CD4-positive, alpha-beta T cell (primary cell): ENCODE measurements around the gene LRRC8D. TPM values are rescaled to one million over a fixed set of nuclear protein-coding genes. Genes with fewer than 3 reads are reported as not detected.

Experiments used
- ATAC-seq: fragments of 200-7000 bp; cut with Tn5 transposase; one replicate; pipeline ENCODE4 v1.10.0; 2022; ENCODE audit warnings: mild to moderate bottlenecking; ENCODE audit not compliant: poor library complexity
- CTCF ChIA-PET: fragments of 350-600 bp; sonication (Branson Sonifier 250); formaldehyde crosslinking; loops from one replicate; lab custom pipeline; 2021; ENCODE audit warnings: antibody characterized with exemption, inconsistent platforms; lab: Charles Lee
- POLR2A ChIA-PET: fragments of 350-600 bp; sonication (Branson Sonifier 250); formaldehyde crosslinking; loops from one replicate; lab custom pipeline; 2021; ENCODE audit warnings: antibody characterized with exemption, inconsistent platforms; lab: Charles Lee
- DNase-seq, 14 experiments: peaks; one replicate each; pipeline ENCODE4 v3.0.0-alpha.2; 2013 to 2020; ENCODE audit warnings: mixed read lengths in 2 of 14
- H3K27ac ChIP-seq, 2 donors: one replicate each; pipeline versions ENCODE4 v1.5.1 to v1.7.0; 2013; ENCODE audit warnings: low read length in 2 of 2, low read depth in 1 of 2, mild to moderate bottlenecking in 1 of 2
- H3K27me3 ChIP-seq, 2 experiments: 1 replicate in 1 of 2; 2 replicates in 1 of 2; pipeline versions ENCODE4 v1.6.1 to v1.7.0; 2013; ENCODE audit warnings: low read length in 2 of 2, control low read depth in 1 of 2, mild to moderate bottlenecking in 1 of 2, moderate library complexity in 1 of 2; ENCODE audit not compliant: insufficient read depth in 2 of 2, control insufficient read depth in 1 of 2
- H3K36me3 ChIP-seq: one replicate; pipeline ENCODE4 v1.6.1; 2013; ENCODE audit warnings: low read length, control low read depth; ENCODE audit not compliant: insufficient read depth
- H3K4me1 ChIP-seq: one replicate; pipeline ENCODE4 v1.6.1; 2013; ENCODE audit warnings: low read length, control low read depth; ENCODE audit not compliant: insufficient read depth
- H3K4me3 ChIP-seq: one replicate; pipeline ENCODE4 v1.5.1; 2013; ENCODE audit warnings: mild to moderate bottlenecking, low read length, moderate library complexity
- H3K9me3 ChIP-seq, 2 experiments: 1 replicate in 1 of 2; 2 replicates in 1 of 2; pipeline versions ENCODE4 v1.6.1 to v1.7.0; 2013; ENCODE audit warnings: low read length in 2 of 2, mild to moderate bottlenecking in 2 of 2, control low read depth in 1 of 2, moderate library complexity in 1 of 2; ENCODE audit not compliant: control insufficient read depth in 1 of 2, insufficient read depth in 1 of 2
- H3K27ac Mint-ChIP-seq: one replicate; pipeline ENCODE4 v1.8.0; 2020; ENCODE audit warnings: mixed read lengths
- H3K27me3 Mint-ChIP-seq: one replicate; pipeline ENCODE4 v1.8.0; 2021; ENCODE audit warnings: mixed read lengths
- H3K36me3 Mint-ChIP-seq: one replicate; pipeline ENCODE4 v1.8.0; 2021; ENCODE audit warnings: low read depth, mixed read lengths
- H3K4me1 Mint-ChIP-seq: one replicate; pipeline ENCODE4 v1.8.0; 2021; ENCODE audit warnings: low read depth, mixed read lengths
- H3K4me3 Mint-ChIP-seq: one replicate; pipeline ENCODE4 v1.8.0; 2020; ENCODE audit warnings: mild to moderate bottlenecking, mixed read lengths
- H3K9me3 Mint-ChIP-seq: one replicate; pipeline ENCODE4 v1.8.0; 2020; ENCODE audit warnings: mixed read lengths
- intact Hi-C, 2 experiments: fragments of 100-400 bp; cut with DNase I in 1 of 2; cut with micrococcal nuclease in 1 of 2; formaldehyde crosslinking; loops; one replicate each; pipeline versions ENCODE4 v1.15.1 to v1.9.0; 2023 to 2025; cut with DNase I, micrococcal nuclease
- total RNA-seq, 174 experiments: library from RNA in 2 of 174; stranded (reverse) in 2 of 174; gene quantifications; one replicate each; pipeline ENCODE4 v1.2.3 and lab custom pipeline; 2021 to 2026
- TF ChIP-seq, protein P1 (sequence below): fragments of 200-600 bp; IDR thresholded peaks from one replicate; pipeline ENCODE4 v1.8.0; 2022; ENCODE audit warnings: antibody characterized with exemption, mild to moderate bottlenecking

LRRC8D gene
- total RNA-seq, 2 experiments from 2014 or later = 15.5 to 18.2 TPM

DNA sequence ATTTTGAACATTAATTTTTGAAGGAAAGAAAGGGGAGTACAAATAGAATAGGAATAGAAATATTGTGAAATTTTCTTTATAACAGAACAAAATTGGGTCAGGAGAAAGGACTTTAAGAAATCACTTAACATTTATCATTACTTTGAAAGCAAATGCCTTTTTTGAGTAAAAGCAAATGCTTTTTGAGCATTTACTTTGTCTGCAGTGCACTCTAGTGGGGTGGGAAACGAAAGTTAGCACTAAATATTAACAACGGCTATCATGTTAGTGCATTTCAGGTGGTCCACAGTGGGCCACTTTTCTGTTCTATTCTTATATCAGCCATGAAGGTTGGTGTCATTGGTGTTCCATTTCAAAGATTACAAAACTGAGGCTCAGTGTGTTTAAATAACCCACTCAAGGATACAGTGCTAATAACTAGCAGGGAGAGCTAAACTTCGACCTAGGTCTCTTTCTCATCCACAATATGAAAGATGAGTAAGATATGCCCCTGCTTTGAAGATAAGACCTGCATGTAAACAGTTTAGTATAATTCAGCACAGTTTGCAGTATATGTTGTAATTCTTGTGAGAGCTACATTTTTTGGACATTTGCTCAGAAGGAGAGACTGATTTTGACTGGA lies 13.4 kb downstream of the LRRC8D start:
- Mint-ChIP-seq H3K27me3 (no peaks in the 10 kb centered on the region), H3K36me3 (no peaks in the 10 kb centered on the region), H3K4me3 (no peak overlapping the region), H3K4me1 (peaks cover 4% of the 10 kb centered on the region), H3K27ac (no peak overlapping the region), H3K9me3 (no peaks in the 10 kb centered on the region)
- Histone ChIP-seq H3K27ac (no peak overlapping the region), H3K27me3 (no peaks in the 10 kb centered on the region), H3K36me3 (no peaks in the 10 kb centered on the region), H3K4me3 (no peak overlapping the region), H3K9me3 (no peaks in the 10 kb centered on the region), H3K4me1 (peaks cover 8% of the 10 kb centered on the region)
- intact Hi-C loops = no loop called here
- ChIA-PET CTCF (interaction anchor here (0.6 to 1.5 kb wide), 4 partner anchors 9 to 851 kb away, joined by 3 to 4 read pairs (median 3); no protein-coding TSS in a partner anchor), POLR2A (interaction anchor here (2.3 to 2.6 kb wide), 2 partner anchors 9 to 13 kb away, joined by 8 to 15 read pairs; partner anchors contain the start of gene LRRC8D)
- no peak for DNase-seq
- no peak for ATAC-seq
- TF ChIP-seq, protein P1, sequence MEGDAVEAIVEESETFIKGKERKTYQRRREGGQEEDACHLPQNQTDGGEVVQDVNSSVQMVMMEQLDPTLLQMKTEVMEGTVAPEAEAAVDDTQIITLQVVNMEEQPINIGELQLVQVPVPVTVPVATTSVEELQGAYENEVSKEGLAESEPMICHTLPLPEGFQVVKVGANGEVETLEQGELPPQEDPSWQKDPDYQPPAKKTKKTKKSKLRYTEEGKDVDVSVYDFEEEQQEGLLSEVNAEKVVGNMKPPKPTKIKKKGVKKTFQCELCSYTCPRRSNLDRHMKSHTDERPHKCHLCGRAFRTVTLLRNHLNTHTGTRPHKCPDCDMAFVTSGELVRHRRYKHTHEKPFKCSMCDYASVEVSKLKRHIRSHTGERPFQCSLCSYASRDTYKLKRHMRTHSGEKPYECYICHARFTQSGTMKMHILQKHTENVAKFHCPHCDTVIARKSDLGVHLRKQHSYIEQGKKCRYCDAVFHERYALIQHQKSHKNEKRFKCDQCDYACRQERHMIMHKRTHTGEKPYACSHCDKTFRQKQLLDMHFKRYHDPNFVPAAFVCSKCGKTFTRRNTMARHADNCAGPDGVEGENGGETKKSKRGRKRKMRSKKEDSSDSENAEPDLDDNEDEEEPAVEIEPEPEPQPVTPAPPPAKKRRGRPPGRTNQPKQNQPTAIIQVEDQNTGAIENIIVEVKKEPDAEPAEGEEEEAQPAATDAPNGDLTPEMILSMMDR = no peak

- POLR2A ChIA-PET = no interaction called here
- CTCF ChIA-PET = interaction anchor here (0.9 to 1.4 kb wide), 2 partner anchors 10 to 32 kb away, joined by 3 read pairs; no protein-coding TSS in a partner anchor
These were observed 15.6 kb downstream of the LRRC8D start for GRCh38 chr1:89836252-89837035.

DNA sequence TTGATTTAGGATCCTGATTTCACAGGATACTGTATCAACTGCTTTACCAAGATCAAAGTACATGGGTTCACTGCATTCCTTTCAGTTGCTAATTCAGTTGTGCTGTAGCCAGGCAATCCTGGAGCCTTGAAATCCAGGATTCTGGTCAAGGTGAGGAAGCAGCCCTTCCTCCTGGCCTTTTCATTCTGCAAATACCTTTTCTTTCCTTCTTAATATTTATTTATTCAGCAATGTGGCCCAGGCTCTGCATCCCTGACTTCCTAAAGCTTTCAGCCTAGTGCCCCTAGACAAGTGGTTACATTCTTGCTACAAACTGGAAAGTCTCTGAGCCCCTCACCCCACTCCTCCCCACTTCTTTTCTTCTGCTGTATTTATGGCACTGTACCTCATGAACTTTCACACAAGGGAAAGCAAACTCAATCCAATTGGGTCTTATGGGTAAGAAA lies 16.2 kb downstream of the LRRC8D start:
- CTCF ChIA-PET = no interaction called here
- intact Hi-C loops = no loop called here
- Mint-ChIP-seq H3K4me3 (no peak overlapping the region), H3K27ac (no peak overlapping the region), H3K4me1 (peaks cover 4% of the 10 kb centered on the region), H3K36me3 (no peaks in the 10 kb centered on the region), H3K9me3 (no peaks in the 10 kb centered on the region), H3K27me3 (no peaks in the 10 kb centered on the region)
- no peak overlapping the region for H3K27ac ChIP-seq
- H3K36me3 ChIP-seq = no peaks in the 10 kb centered on the region
- TF ChIP-seq, protein P1 = no peak
- ATAC-seq (no peak), DNase-seq (no peak)
- peaks cover 8% of the 10 kb centered on the region for H3K4me1 ChIP-seq
- no peaks in the 10 kb centered on the region for H3K27me3 ChIP-seq
- POLR2A ChIA-PET = no interaction called here
- no peak overlapping the region for H3K4me3 ChIP-seq
- no peaks in the 10 kb centered on the region for H3K9me3 ChIP-seq

More at GRCh38 chr1:89836252-89837035, 15.6 kb downstream of the LRRC8D start:
- H3K9me3 ChIP-seq = no peaks in the 10 kb centered on the region
- no peak overlapping the region for H3K27ac ChIP-seq
- no peaks in the 10 kb centered on the region for H3K36me3 ChIP-seq
- Mint-ChIP-seq H3K27me3 (no peaks in the 10 kb centered on the region), H3K36me3 (no peaks in the 10 kb centered on the region), H3K4me3 (no peak overlapping the region), H3K4me1 (peaks cover 4% of the 10 kb centered on the region), H3K27ac (no peak overlapping the region), H3K9me3 (no peaks in the 10 kb centered on the region)
- no peak for ATAC-seq
- no peaks in the 10 kb centered on the region for H3K27me3 ChIP-seq
- DNase-seq = no peak
- intact Hi-C loops = no loop called here
- TF ChIP-seq, protein P1 = no peak
- peaks cover 10% of the 10 kb centered on the region for H3K4me1 ChIP-seq
- H3K4me3 ChIP-seq = no peak overlapping the region
